ENCODE results near the gene ARL5B. TPM values are rescaled to one million over a fixed set of nuclear protein-coding genes. Genes with fewer than 3 reads are reported as not detected.
"Not testable (repeated sequence)": the region's sequence is repeated elsewhere in the genome, so short reads cannot be mapped to it uniquely, and the experiment has no call there.

The ARL5B gene
- total and polyA plus RNA-seq, 5 donors from 2014 or later, result 1.1 to 37.4 (median 1.2) TPM

GRCh38 chr10:18623671-18624070 lies 35.6 kb upstream of the ARL5B start:
- H3K4me3 Mint-ChIP-seq; DNase-seq; H3K4me1 ChIP-seq (ENCODE audit: control insufficient read depth, insufficient read depth, low read length, poor library complexity, severe bottlenecking); H3K27me3 ChIP-seq (ENCODE audit: control insufficient read depth, insufficient read depth, low read length); H3K9me3 ChIP-seq (ENCODE audit: control insufficient read depth in 2 of 2, low read length in 2 of 2); H3K9me3 Mint-ChIP-seq; ATAC-seq (ENCODE audit: low read depth in 2 of 2); H3K4me3 ChIP-seq (ENCODE audit: low read depth, low read length); H3K27ac ChIP-seq (ENCODE audit: insufficient read depth, low read length, poor library complexity, severe bottlenecking); H3K27me3 Mint-ChIP-seq: not testable (repeated sequence)
- Mint-ChIP-seq H3K36me3 (peaks cover 31% of the 10 kb centered on the region), H3K27ac (peak overlapping the region in 1 of 3 donors; percentile 31), H3K4me1 (peaks cover 0 to 25% (median 24%) of the 10 kb centered on the region in 4 donors)
- H3K36me3 ChIP-seq (ENCODE audit: control insufficient read depth, insufficient read depth, low read length), result peaks cover 14% of the 10 kb centered on the region

GRCh38 chr10:18625886-18626285 lies 33.3 kb upstream of the ARL5B start:
- Histone ChIP-seq H3K9me3 (ENCODE audit: control insufficient read depth in 2 of 2, low read length in 2 of 2) (no peaks in the 10 kb centered on the region), H3K27ac (ENCODE audit: insufficient read depth, low read length, poor library complexity, severe bottlenecking) (no peak overlapping the region), H3K4me1 (ENCODE audit: control insufficient read depth, insufficient read depth, low read length, poor library complexity, severe bottlenecking) (no peaks in the 10 kb centered on the region), H3K36me3 (ENCODE audit: control insufficient read depth, insufficient read depth, low read length) (peaks cover 11% of the 10 kb centered on the region), H3K27me3 (ENCODE audit: control insufficient read depth, insufficient read depth, low read length) (no peaks in the 10 kb centered on the region), H3K4me3 (ENCODE audit: low read depth, low read length) (no peak overlapping the region)
- ATAC-seq (ENCODE audit: low read depth in 2 of 2) (no peak), DNase-seq (no peak)
- Mint-ChIP-seq H3K27ac (peak overlapping the region in 2 of 3 donors; percentile 26 to 94), H3K27me3 (no peaks in the 10 kb centered on the region), H3K36me3 (peaks cover 25% of the 10 kb centered on the region), H3K4me3 (peak overlapping the region in 1 of 4 donors; percentile 96), H3K4me1 (peaks cover 0 to 24% (median 19%) of the 10 kb centered on the region in 4 donors), H3K9me3 (no peaks in the 10 kb centered on the region)

GRCh38 chr10:18627452-18628018 lies 31.7 kb upstream of the ARL5B start:
- not testable (repeated sequence) for H3K9me3 ChIP-seq (ENCODE audit: control insufficient read depth in 2 of 2, low read length in 2 of 2); H3K27me3 Mint-ChIP-seq; ATAC-seq (ENCODE audit: low read depth in 2 of 2); H3K4me1 ChIP-seq (ENCODE audit: control insufficient read depth, insufficient read depth, low read length, poor library complexity, severe bottlenecking); H3K36me3 ChIP-seq (ENCODE audit: control insufficient read depth, insufficient read depth, low read length); H3K9me3 Mint-ChIP-seq; H3K27me3 ChIP-seq (ENCODE audit: control insufficient read depth, insufficient read depth, low read length)
- Histone ChIP-seq H3K4me3 (ENCODE audit: low read depth, low read length) (peak overlapping the region; percentile 62), H3K27ac (ENCODE audit: insufficient read depth, low read length, poor library complexity, severe bottlenecking) (peak overlapping the region; percentile 33)
- peaks cover 15% of the 10 kb centered on the region for H3K36me3 Mint-ChIP-seq
- DNase-seq, result peak; percentile 56 to 86 (median 75)
- peak overlapping the region; percentile 90 to 97 (median 94) for H3K4me3 Mint-ChIP-seq
- H3K27ac Mint-ChIP-seq, result peak overlapping the region; percentile 91 to 94 (median 94)
- H3K4me1 Mint-ChIP-seq, result peaks cover 0 to 24% (median 19%) of the 10 kb centered on the region in 4 donors

GRCh38 chr10:18632500-18632899 lies 26.7 kb upstream of the ARL5B start:
- not testable (repeated sequence) for H3K36me3 ChIP-seq (ENCODE audit: control insufficient read depth, insufficient read depth, low read length); H3K9me3 Mint-ChIP-seq; H3K9me3 ChIP-seq (ENCODE audit: control insufficient read depth in 2 of 2, low read length in 2 of 2); H3K27me3 ChIP-seq (ENCODE audit: control insufficient read depth, insufficient read depth, low read length); H3K27ac ChIP-seq (ENCODE audit: insufficient read depth, low read length, poor library complexity, severe bottlenecking); H3K4me1 ChIP-seq (ENCODE audit: control insufficient read depth, insufficient read depth, low read length, poor library complexity, severe bottlenecking); ATAC-seq (ENCODE audit: low read depth in 2 of 2); H3K4me3 ChIP-seq (ENCODE audit: low read depth, low read length); H3K27me3 Mint-ChIP-seq; DNase-seq; H3K27ac Mint-ChIP-seq; H3K4me3 Mint-ChIP-seq
- H3K4me1 Mint-ChIP-seq, result peaks cover 1 to 15% (median 12%) of the 10 kb centered on the region in 4 donors
- peaks cover 29% of the 10 kb centered on the region for H3K36me3 Mint-ChIP-seq

GRCh38 chr10:18635995-18636394 lies 23.2 kb upstream of the ARL5B start:
- H3K4me3 Mint-ChIP-seq, result no peak overlapping the region
- no peaks in the 10 kb centered on the region for H3K27me3 Mint-ChIP-seq
- DNase-seq (no peak), ATAC-seq (ENCODE audit: low read depth in 2 of 2) (no peak)
- Histone ChIP-seq H3K9me3 (ENCODE audit: control insufficient read depth in 2 of 2, low read length in 2 of 2) (no peaks in the 10 kb centered on the region), H3K27me3 (ENCODE audit: control insufficient read depth, insufficient read depth, low read length) (no peaks in the 10 kb centered on the region), H3K27ac (ENCODE audit: insufficient read depth, low read length, poor library complexity, severe bottlenecking) (no peak overlapping the region), H3K36me3 (ENCODE audit: control insufficient read depth, insufficient read depth, low read length) (peaks cover 10% of the 10 kb centered on the region), H3K4me3 (ENCODE audit: low read depth, low read length) (no peak overlapping the region), H3K4me1 (ENCODE audit: control insufficient read depth, insufficient read depth, low read length, poor library complexity, severe bottlenecking) (no peaks in the 10 kb centered on the region)
- peaks cover 2 to 21% (median 10%) of the 10 kb centered on the region in 4 donors for H3K4me1 Mint-ChIP-seq
- H3K27ac Mint-ChIP-seq, result peak overlapping the region in 1 of 3 donors; percentile 56
- peaks cover 0 to 3% (median 1%) of the 10 kb centered on the region in 7 donors for H3K9me3 Mint-ChIP-seq
- peaks cover 29% of the 10 kb centered on the region for H3K36me3 Mint-ChIP-seq

GRCh38 chr10:18637400-18637799 lies 21.8 kb upstream of the ARL5B start:
- not testable (repeated sequence) for H3K9me3 Mint-ChIP-seq; H3K4me1 ChIP-seq (ENCODE audit: control insufficient read depth, insufficient read depth, low read length, poor library complexity, severe bottlenecking); H3K9me3 ChIP-seq (ENCODE audit: control insufficient read depth in 2 of 2, low read length in 2 of 2); H3K27ac Mint-ChIP-seq; DNase-seq; H3K27ac ChIP-seq (ENCODE audit: insufficient read depth, low read length, poor library complexity, severe bottlenecking); H3K4me3 Mint-ChIP-seq; H3K4me3 ChIP-seq (ENCODE audit: low read depth, low read length); ATAC-seq (ENCODE audit: low read depth in 2 of 2); H3K27me3 ChIP-seq (ENCODE audit: control insufficient read depth, insufficient read depth, low read length); H3K27me3 Mint-ChIP-seq
- Mint-ChIP-seq H3K4me1 (peaks cover 4 to 25% (median 13%) of the 10 kb centered on the region in 4 donors), H3K36me3 (peaks cover 29% of the 10 kb centered on the region)
- peaks cover 15% of the 10 kb centered on the region for H3K36me3 ChIP-seq (ENCODE audit: control insufficient read depth, insufficient read depth, low read length)

- H3K27ac ChIP-seq (ENCODE audit: insufficient read depth, low read length, poor library complexity, severe bottlenecking); H3K9me3 Mint-ChIP-seq; H3K9me3 ChIP-seq (ENCODE audit: control insufficient read depth in 2 of 2, low read length in 2 of 2); H3K4me3 ChIP-seq (ENCODE audit: low read depth, low read length); H3K27ac Mint-ChIP-seq; DNase-seq; H3K4me3 Mint-ChIP-seq; H3K27me3 ChIP-seq (ENCODE audit: control insufficient read depth, insufficient read depth, low read length); H3K27me3 Mint-ChIP-seq; ATAC-seq (ENCODE audit: low read depth in 2 of 2); H3K4me1 ChIP-seq (ENCODE audit: control insufficient read depth, insufficient read depth, low read length, poor library complexity, severe bottlenecking): not testable (repeated sequence)
- peaks cover 16 to 33% (median 22%) of the 10 kb centered on the region in 4 donors for H3K4me1 Mint-ChIP-seq
- H3K36me3 Mint-ChIP-seq, result peaks cover 22% of the 10 kb centered on the region
- peaks cover 15% of the 10 kb centered on the region for H3K36me3 ChIP-seq (ENCODE audit: control insufficient read depth, insufficient read depth, low read length)
Observed at GRCh38 chr10:18639719-18640118, 19.5 kb upstream of the ARL5B start.

- Histone ChIP-seq H3K36me3 (ENCODE audit: control insufficient read depth, insufficient read depth, low read length) (peaks cover 7% of the 10 kb centered on the region), H3K27me3 (ENCODE audit: control insufficient read depth, insufficient read depth, low read length) (no peaks in the 10 kb centered on the region), H3K9me3 (ENCODE audit: control insufficient read depth in 2 of 2, low read length in 2 of 2) (no peaks in the 10 kb centered on the region), H3K4me1 (ENCODE audit: control insufficient read depth, insufficient read depth, low read length, poor library complexity, severe bottlenecking) (peaks cover 40% of the 10 kb centered on the region), H3K4me3 (ENCODE audit: low read depth, low read length) (peak overlapping the region; percentile 43), H3K27ac (ENCODE audit: insufficient read depth, low read length, poor library complexity, severe bottlenecking) (no peak overlapping the region)
- Mint-ChIP-seq H3K27me3 (peaks cover 5% of the 10 kb centered on the region), H3K4me1 (peaks cover 36 to 70% (median 52%) of the 10 kb centered on the region in 4 donors), H3K4me3 (peak overlapping the region in 2 of 4 donors; percentile 26 to 58), H3K9me3 (no peaks in the 10 kb centered on the region), H3K27ac (peak overlapping the region in 1 of 3 donors; percentile 9), H3K36me3 (peaks cover 15% of the 10 kb centered on the region)
- ATAC-seq (ENCODE audit: low read depth in 2 of 2) (no peak), DNase-seq (no peak)
Observed at GRCh38 chr10:18647151-18647550, 12.1 kb upstream of the ARL5B start.

Data from CD4-positive, CD25-positive, alpha-beta regulatory T cell (primary cell).